Fibroblast of peridontal ligament (primary cell): ENCODE results near the gene KIAA1549.

Experiments used
- DNase-seq: peaks from one replicate; pipeline ENCODE4 v3.0.0-alpha.2; 2010; ENCODE audit errors: extremely low read depth

The KIAA1549 gene

DNA sequence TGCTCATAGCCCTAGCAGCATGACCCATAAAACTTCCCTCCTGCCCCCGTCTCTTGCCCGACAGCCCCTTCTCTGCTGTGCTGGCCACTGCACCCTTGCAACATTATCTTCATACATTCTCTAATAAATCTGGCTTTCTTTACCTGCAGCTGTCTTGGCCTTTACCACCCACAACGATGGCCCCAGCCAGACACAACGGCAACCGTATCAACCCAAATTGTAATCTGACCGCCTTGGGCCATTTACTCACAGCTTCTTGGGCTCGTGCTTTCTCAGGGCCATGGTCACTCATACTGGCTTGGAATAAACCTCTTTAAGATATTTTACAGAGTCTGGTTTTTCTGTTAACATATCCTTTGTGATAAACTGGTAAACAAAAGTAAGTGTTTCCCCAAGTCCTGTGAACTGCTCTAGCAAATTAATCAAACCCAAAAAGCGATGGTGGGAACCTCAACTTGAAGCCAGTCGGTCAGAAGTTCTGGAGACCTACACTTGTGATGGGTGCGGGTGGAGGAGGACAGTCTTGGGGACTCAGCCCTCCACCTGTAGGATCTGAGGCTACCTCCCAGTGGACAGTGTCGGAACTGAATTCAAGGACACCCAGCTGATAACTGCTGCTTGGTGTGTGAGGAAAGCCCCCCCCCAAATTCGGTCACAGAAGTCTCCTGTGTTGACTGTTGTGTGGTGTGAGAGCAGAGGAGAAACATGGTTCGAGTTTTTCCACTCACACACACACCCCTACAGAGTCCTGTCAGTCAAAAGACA lies 95.6 kb downstream of the KIAA1549 start:
- DNase-seq: no peak

DNA sequence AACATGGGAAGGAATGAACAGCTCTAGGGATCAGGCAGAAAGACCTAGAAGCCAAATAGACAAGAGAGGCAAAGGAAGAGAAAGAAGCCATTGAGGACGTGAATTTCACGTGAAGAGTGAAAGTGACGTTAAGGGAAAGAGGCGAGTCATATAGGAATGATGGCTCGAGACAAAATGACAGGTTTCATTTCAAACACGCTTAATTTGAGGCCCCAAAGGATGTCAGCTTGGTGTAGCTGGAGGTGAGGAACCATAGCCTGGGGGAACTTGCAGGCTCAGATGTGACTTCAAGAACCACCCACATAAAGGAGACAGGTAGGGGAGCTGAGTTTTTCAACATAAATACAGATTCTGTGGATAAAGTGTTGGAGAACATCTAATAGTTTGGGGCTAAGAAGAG lies 98.9 kb downstream of the KIAA1549 start:
- no peak for DNase-seq

DNA sequence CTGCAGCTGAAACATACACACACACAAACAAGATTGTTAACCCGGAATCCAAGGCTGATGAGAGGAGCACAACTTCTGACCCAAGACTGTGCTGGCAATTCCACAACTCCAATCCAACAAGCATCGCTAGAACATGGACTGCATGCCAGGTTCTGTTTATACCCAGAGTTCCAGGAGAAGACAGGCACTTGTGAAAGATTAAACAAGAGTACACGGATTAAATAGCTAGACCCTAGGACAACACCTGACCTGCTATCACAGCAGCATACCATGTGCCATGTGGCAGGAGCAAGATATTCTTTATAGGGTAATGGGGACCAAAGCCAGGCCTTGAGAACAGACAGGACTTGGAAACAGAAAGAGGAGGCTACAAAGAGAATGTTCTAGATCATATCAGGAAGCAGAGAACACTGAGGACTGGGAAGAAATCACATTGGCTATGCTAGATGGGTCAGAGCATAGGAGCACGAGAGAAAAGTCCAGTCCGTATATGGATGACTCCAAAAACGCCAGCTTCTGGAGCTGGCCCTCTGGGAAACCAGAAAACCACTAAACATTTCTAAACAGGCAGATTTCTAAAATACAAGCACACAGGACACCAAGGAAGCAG lies 99.5 kb downstream of the KIAA1549 start:
- DNase-seq: no peak

DNA sequence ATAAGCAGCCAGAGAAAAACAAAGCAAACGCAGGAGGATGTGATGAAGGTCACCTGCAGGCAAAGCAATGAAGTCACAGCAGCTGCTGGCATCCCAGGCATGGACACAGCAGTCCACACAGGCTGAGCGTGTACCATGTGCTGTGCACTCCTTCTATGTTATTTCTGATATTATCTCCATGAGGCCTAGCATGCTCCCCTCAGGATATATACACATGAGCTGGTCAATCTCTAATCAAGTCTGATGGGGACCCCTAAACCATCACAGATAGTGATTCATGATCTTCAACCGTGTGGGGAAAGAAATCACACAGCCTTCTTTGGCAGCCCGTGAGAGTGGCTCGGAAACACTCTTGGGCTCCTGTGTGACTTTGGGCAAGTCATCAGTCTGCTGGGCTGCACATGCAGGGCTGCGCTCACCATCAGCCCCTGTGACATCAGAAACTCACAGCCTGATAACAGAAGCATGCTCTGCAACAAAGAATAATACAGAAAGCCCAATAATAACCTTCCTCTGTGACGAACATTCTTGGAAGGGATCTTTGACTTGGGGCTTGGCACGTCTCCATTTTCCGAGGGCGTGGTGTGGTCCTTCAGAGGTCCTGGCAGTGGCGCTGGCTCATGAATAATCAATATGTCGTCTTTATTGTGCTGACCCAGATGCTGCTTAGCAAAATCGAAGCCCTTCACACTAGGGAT lies 100.2 kb downstream of the KIAA1549 start:
- DNase-seq: peak; percentile 28

DNA sequence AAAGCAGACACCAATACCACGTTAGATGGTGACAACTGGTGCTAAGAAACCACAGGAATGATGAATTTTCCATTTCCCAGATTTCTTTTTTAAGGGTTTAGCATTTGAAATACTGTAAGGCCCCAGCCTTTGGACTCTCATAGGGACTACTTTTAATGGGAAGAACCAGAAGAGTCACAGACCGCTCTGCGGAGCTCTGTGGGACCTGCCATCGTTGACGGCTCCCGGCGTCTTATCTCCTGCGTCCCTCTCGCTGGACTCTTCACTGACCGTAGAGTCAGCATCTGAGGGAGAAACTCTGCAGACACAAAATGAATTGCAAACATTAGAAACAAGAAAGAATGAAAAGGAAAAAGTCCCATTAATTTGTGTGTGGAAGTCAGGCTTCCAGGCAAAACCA lies 101.8 kb downstream of the KIAA1549 start:
- DNase-seq: no peak

DNA sequence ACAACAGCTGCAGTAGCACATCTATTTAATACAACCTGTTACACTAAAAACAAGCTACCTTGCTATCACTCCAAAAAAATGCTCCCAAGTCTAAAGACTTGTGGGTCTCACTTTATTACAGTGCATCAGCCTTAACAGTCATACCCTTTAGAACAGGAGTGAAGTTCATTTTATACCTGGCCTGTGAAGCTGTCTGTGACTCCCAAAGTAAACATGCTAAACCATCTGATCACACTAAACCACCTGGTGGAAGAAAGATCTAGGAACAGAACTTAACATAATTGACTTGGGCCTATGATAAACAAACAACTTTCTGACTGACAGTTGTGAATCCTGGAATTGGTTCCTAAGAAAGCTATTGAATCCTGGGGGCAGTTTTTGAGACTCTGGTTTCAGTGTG lies 102.3 kb downstream of the KIAA1549 start:
- no peak for DNase-seq

DNA sequence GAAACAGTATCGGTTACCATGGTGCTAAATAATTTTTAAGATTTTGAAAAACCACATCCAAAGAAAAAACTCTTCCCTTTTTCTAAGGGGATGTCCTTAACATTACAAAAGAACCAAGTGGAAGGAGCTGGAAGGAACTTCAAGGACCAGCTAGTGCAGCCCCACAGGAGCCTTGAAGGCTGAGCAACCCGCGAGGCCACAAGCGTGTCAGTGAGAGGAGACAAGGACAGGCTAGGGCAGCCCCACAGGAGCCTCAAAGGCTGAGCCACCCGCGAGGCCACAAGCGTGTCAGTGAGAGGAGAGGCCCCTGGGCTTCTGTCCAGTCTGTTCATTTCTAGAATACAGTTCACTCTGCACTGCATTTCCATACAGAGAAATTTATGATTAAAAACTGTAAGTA lies 103.1 kb downstream of the KIAA1549 start:
- DNase-seq: no peak

DNA sequence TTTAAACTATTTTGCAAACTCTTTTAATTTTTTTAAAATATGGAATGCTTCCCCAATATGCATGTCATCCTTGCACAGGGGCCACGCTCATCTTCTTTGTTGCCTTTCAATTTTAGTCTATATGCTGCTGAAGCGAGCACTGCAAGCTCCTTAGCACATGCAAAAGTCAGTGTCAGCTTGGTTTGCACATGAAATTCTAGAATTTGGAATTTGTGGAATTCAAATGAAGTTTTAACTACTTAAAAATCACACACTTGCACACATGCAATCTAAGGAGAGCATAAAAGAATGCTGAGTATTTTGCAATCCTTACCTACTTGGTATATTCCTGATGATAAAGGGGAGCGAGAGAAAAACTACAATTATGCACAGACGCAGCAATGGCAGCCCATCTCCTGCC lies 104.9 kb downstream of the KIAA1549 start:
- no peak for DNase-seq

DNA sequence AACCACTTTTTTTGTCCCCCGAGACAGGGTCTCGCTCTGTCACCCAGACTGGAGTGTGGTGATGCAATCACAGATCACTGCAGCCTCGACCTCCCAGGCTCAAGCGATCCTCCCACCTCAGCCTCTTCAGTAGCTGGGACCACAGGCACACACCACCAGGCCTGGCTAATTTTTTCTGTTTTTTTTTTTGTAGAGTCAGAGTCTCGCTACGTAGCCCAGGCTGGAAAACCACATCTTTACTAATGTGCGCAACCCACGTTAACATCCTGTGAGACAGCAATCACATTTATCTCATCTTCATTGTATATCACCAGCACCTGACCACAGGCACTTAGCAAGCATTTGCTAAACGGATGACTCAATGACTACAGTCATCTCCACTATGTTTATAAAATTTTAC lies 105.4 kb downstream of the KIAA1549 start:
- peak; percentile 29 for DNase-seq

DNA sequence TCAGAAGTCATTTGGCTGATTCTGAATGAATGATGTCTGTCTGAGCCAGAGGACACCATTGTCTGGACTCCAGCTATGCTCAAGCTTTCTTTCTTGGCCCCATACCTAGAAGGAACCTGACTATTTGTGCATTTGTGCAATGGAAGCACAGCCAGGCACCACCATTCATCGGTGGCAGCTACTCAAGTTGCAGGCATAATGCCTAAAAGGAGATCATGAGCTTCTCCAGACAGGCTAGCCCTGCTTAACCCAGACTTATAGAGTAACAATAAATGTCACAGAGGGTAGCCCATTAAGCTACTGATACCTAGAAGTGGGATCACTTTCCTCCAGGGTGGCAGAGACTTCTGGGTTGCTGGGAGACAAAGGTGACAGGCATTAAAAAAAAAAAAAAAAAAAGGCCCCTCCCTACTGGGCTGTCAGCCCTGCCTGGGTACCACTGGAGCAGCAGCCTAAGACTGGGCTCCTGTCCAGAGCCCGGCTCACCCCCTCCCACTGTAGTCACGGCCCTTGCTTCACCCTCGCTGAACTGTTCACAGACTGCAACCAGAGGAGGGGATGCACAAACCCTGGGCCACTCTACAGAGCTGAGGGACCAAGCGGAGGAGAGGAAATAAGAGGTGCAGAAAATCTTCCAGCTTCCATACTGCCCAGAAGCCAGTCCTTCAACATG lies 107.8 kb downstream of the KIAA1549 start:
- DNase-seq: no peak

DNA sequence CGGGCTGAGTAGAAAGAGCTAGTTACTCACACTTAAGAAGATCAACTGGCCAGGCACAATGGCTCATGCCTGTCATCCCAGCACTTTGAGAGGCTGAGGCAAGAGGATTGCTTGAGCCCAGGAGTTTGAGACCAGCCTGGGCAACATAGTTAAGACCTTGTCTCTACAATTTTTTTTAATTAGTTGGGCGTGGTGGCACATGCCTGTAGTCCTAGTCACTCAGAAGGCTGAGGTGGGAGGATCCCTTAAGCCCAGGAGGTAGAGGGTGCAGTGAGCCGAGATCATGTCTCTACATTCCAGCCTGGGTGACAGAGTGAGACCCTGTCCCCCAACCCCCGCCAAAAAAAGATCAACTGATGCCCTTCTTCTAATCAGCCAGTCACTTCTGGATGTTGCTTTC lies 108.6 kb downstream of the KIAA1549 start:
- no peak for DNase-seq

DNA sequence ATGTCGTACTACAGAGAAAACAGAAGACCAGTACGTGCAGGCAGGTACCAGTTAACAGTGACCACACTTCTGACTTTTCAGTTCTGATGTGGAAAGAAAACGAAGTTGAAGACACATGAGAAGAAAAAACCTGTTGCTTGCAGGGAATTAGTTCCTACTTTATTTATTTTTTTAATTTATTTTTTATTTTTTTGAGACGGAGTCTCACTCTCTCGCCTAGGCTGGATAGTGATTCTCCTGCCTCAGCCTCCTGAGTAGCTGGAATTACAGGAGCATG lies 109.4 kb downstream of the KIAA1549 start:
- DNase-seq: no peak

DNA sequence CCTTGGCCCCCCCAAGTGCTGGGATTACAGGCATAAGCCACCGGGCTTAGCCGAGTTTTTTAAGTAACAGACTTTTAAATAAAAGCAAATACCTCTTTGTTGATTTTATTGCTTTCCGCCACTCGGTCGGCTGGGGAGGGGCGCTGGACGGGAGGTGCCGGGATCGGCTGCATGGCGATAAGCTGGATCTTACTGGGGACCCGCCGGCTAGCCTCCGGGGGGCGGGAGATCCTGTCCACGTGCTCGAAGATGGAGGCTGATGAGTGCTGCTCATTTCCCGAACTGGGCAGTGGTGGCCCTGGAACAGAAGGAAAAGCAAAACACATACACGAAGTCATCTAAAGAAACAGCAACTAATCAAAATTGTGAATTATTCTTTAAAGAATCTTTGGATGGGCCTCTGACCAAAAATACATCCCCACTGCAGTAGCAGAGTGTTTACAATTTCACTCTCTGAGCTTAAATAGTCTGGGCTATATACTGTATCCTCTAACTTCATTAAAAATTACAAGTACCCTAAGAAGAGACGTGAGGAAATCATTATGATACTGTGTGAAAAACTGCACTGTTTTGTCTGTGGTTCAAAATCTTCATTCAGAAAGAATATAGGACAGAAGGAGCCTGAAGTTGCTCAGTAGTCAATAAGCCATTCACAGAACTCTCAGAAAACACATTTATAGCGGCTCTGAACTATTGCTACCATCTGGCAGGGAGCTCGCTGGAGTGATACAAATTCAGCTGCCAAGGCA lies 110.0 kb downstream of the KIAA1549 start:
- no peak for DNase-seq

DNA sequence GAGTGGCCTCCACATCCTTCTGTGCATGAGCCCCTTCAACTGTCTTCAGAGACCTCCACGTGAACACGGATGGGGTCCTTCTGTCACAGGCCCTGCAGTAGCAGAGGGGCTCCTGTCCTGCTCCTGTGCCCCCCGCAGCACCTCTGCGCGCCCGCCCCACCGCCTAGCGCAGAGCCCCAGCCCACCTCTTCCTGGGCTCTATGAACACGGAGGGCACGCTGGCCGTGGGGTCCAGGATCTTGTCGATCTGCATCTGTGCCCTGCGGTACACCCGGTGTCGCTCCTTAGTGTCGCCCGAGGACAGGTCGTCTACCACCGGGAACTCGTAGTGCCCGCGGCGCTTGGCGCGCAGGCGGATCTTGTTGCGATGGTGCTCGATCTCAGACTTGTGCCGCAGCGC lies 111.8 kb downstream of the KIAA1549 start:
- DNase-seq: no peak

DNA sequence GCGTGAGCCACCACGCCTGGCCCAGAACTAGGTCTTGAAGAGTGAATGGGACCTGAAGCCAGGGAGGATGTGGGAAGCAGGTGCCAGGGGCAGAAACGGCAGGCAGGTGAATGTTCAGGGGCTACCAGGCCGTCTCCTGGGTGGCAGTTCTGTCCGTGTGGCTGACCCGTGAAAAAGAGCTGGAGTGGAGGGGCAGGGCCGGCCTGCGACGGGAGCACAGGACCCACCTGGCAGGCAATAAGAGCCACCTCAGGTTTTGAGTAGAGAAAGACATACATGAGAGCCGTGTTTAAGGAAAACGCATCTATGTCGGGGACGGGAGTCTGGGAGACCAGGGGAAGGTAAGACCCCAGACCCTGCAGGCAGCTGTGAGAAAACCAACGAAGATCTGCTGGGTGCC lies 112.5 kb downstream of the KIAA1549 start:
- no peak for DNase-seq

DNA sequence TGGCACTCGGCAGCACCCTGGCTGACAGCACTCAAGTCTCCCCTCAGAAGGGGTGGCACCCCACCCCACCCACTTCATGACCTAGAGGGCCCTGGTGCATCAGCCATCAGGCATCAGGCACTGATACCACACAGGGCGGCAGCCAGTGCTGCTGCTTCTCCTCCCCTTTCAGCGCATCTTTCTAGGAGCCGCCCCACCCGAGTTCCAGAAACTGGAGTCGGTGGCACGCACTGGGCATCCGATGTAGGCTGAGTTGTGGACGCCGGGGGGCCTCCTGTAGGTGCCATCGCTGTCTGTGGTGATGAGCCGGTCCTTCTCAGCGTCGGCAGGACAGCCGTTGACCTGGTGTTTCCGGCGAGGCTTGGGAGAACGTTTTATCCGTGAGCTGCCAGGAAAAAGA lies 113.4 kb downstream of the KIAA1549 start:
- no peak for DNase-seq

DNA sequence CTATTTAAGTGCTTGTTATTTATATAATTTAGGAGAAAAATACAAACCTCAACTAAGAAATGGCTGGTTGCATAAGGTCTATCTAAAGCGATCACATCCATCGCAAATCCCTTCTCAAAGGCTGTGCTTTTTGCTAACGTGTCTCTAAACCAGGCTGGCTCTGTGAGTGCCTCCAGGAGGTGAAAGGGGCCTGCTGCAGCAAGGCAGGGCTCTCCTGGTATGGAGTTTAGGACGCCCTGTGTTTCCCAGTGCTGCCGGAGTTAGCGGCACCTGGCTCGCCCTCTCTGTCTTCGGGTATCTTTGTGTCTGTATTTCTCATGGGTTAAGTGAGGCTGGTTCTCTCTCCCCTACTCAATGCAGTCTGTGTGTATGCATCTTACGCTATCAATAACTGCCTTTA lies 114.8 kb downstream of the KIAA1549 start:
- no peak for DNase-seq

DNA sequence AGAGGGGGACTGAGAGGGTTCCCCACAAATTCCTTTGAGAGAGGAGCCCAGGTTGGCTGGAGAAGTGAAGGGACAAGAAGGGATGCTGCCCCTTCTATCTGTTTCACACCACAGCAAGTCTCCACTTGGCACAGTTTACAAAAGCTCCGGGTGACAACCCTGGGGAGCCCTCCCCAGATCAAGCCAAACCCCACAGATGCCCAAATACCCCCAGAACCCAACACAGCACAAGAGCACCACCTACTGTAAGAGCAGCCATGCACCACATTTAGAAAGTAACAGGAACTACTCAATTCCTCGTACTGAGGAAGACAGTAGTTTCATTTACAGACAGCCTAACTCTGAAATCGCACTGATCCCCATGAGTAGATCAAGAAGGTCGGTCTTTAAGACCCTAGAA lies 115.3 kb downstream of the KIAA1549 start:
- DNase-seq: no peak

DNA sequence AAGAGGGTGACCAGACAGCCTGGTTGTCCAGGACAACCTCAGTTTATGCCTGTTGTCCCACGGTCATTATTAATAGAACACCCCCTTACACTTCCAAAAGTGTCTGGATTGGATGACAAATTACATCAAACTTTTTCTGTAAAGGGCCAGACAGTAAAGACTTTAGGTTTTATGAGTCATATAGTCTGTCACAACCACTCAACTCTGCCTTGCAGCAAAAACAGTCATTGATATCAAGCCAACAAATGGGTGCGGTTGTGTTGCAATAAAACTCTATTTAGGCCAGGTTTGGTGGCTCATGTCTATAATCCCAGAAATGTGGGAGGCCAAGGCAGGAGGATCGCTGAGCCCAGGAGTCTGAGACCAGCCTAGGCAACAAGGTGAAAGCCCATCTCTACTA lies 116.5 kb downstream of the KIAA1549 start:
- DNase-seq: peak; percentile 71

DNA sequence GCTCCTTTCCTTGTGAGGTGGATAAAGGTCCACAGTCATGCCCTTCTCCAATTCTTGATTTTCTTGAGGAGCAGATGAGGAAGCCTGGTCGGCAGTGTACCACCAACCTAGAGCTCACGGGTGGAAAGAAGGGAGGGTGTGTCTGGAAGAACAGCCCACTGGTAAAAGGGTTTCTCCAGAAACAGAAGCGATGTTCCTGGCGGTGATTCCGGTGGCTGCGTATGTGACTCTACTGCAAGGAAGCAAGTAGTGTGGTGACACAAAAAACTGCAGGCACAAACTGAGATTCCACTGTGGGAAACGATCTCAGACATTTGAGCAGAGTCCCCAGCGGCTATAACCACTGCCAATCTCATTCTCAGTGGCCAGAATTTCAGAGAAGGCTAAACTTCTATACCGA lies 117.3 kb downstream of the KIAA1549 start:
- no peak for DNase-seq

DNA sequence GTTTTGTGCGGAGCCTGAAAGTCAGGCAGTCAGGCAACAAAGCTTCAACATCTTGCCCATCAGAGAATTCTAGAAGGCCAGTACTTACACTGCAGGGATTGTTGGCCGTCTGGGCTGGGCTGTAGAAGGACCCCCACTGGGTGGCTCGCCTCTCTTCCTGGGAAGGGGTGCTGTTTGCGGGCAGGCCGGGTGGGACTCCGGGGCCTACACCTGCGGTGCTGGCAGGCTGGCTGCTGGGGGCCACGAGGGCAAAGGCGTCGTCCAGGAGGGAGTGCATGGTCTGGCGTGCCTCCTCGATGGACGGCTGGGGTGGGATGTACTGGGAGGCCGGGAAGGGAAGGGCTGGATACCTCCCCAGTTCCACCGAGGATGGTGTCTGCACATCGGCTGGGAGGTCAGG lies 120.1 kb downstream of the KIAA1549 start:
- DNase-seq: no peak

DNA sequence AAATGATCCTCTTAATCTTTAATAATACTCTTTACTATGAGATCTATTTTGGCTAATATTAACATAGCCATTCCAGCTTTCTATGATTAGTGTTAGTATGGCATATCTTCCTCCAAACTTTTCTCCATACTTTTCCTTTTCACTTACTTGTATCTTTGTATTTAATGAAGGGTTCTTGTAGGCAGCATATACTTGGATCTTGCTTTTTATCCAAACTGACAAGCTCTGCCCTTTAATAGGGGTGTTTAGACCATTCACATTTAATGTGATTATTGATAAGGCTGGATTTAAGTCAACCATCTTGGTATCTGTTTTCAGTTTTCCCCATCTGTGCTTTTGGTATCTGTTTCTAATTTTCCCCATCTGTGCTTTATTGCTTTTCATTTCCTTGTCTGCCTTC lies 123.5 kb downstream of the KIAA1549 start:
- no peak for DNase-seq
